GM12872 (cell line): Measurements from ENCODE around the gene PTPRG.

Source experiments
- TF ChIP-seq, protein P1 (sequence below): IDR thresholded peaks from 3 replicates; pipeline ENCODE4 v1.5.1; 2011; ENCODE audit warnings: low read depth, mild to moderate bottlenecking, low read length, moderate library complexity; ENCODE audit not compliant: insufficient read depth

PTPRG gene

DNA sequence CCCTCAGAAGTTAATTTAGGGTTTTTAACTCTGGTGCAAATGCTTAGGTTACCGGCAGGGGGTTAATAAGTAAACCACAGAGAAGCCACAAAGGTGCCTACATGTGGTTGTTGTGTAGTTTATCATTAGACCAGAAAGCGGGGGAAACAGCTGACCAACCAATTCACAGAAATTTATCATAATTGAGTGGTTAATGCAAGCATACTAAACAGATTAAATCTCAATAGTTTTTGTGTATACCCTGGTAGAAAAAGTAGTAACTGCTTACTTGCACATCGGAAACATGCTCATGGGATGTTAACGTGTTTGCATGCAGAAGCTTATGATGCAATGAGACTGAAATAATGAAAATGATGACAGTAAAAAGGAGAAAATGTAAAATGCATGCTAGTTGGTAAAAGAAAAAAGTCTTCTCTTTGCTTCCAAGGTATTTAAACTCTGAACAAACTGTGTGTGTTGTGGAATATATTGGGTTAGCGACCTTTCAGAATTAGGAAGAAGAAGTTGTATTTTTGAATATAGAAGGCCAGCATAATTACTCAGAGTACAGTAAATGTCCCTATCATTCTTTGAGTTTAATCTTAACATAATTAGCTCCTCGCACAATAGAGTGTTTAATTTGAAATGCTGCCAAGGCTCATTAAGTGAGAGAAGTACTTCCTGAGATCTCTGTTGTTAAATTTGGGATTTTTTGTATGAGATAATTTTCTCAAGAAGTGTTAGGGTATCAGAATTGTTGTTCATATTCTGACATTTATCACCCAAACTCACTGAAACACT lies 316.2 kb downstream of the PTPRG start:
- TF ChIP-seq, protein P1, sequence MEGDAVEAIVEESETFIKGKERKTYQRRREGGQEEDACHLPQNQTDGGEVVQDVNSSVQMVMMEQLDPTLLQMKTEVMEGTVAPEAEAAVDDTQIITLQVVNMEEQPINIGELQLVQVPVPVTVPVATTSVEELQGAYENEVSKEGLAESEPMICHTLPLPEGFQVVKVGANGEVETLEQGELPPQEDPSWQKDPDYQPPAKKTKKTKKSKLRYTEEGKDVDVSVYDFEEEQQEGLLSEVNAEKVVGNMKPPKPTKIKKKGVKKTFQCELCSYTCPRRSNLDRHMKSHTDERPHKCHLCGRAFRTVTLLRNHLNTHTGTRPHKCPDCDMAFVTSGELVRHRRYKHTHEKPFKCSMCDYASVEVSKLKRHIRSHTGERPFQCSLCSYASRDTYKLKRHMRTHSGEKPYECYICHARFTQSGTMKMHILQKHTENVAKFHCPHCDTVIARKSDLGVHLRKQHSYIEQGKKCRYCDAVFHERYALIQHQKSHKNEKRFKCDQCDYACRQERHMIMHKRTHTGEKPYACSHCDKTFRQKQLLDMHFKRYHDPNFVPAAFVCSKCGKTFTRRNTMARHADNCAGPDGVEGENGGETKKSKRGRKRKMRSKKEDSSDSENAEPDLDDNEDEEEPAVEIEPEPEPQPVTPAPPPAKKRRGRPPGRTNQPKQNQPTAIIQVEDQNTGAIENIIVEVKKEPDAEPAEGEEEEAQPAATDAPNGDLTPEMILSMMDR, result peak; percentile 44; the same call in 1 of the 3 replicates

DNA sequence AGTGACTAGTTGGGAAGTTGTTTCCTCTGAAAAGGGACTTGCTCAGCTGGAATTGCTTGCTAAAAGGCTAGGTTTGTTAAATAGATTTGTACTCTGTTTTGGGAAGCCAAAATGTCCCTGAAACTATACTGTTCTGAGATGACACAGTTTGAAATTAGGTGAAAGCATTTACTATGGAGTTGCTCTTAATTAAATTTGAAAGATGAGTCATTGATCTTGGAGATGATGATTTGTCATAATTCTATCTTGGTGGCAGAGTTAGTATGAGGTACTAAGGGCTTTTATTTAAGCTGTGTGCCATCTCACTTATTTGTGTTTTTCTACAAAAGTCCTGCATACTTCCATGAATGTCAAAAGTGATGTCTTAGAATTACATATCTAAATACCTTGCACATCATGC lies 320.9 kb downstream of the PTPRG start:
- TF ChIP-seq, protein P1, result no peak

DNA sequence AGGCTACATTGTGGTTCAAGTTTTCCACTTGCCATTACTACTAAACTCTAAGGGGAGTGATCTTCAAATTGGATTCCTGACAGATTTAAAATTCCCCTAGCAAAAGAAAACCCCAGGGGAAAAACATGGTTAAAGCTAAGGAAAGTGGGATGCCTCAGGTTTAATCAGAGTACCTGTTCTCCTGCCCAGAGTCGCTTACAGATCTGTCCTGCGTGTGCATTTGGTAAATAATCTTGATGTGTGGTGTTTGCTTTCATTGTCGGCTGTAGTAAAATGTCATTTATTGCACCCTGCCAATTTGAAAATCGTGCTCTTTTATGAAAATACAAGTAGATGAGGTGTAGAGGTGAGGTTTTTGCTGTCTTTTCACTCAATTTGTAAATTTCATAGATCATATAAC lies 323.4 kb downstream of the PTPRG start:
- TF ChIP-seq, protein P1, result no peak

DNA sequence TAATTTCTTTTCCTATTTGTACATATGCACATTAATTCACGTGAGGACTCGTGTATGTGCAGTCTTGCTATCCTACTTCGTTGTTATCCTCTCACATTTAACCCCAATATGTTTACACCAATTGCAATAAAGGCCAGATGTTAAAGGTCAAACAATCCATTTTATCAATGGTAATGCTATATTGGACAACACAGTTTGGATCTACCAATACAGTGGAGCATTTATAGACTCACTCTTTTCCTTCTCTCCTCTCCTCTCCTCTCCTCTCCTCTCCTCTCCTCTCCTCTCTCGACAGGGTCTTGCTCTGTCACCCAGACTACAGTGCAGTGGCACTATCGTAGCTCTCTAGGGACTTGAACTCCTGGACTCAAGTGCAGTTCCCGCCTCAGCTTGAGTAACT lies 324.0 kb downstream of the PTPRG start:
- TF ChIP-seq, protein P1, result no peak

DNA sequence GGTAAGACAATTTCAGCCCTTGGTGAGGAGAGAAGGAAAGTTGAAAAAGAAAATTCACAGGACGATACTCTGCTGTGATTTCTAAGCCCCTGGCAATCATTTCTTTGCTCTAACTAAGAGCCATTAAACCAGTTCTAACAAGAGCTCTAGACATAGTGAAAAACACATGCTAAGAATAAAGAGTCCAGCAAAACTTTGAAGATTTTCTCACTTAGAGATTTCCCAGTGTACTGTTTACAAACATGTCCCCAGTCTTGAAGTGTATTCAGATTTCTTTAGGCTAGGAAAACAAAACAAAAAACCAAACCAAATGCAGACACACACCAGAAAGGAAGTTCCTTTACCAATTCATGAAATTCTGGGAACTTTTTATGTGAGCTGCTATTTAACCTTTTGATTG lies 325.8 kb downstream of the PTPRG start:
- TF ChIP-seq, protein P1, result no peak

DNA sequence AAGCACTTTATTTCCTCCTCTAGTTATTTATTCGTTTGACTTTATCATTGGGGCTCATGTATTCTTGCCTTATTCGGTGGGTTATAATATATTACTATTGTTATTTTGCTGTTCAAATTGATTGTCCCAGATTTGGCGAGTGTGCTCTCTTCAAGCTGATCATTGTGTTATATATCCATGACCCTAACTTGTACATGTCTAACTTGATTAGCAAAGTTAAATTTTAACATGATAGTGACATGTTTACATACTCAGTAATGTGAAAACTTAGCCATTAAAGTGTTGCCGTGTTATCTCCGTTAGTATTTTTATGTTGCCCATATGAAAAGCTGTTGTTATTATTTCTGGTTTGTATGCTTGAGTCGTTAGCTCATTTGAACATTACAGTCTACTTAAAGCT lies 327.9 kb downstream of the PTPRG start:
- TF ChIP-seq, protein P1, result no peak

DNA sequence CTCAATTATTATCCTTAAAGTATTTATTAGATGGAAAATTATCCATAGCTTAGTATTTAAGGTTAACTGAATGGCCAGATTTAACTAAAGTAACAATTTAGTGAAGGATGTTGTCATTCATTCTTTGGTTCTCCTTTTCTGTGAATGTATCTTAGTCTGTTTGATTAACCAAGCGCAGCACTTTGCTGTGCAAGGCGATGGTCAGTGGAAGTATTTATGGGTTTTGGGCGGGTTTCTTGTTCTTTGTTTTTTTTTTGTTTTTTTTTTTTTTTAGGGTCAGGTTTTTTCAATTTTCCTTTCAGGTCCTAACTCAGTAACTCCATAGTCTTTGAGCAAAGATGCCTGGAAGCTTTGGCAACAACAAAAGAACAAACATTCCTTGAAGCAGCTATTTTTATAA lies 328.8 kb downstream of the PTPRG start:
- TF ChIP-seq, protein P1, result no peak
